CD4-positive, alpha-beta T cell treated with Interleukin-17A for 1 hour (primary cell): ENCODE results near the gene AOX1.
A peak's percentile ranks its signal among the peaks of the same experiment; 100 is the strongest.
"Not testable (repeated sequence)": the region's sequence is repeated elsewhere in the genome, so short reads cannot be mapped to it uniquely, and the experiment has no call there.

ENCODE experiments used
- DNase-seq: peaks from one replicate; pipeline ENCODE4 v3.0.0-alpha.2; 2020

AOX1 gene

DNA sequence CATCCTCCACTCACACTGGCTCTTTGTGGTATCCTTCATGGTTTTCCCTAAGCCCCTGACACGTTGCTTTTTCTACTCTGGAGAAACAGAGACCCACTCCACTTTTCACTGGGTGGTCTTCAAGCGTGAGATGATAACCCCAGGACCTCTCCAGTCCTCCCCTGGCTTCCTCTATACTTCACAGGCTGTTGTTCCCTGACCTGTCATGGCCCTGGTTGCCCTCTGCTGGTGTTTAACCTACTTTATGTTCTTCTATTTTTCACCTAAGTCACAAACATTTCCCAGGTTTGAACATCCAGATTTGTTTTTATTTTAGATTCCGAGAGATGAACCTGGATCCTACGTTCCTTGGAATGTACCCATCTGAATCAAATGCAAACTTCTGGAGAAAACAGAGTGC, 84.5 kb downstream of the AOX1 start:
- DNase-seq, result no peak

DNA sequence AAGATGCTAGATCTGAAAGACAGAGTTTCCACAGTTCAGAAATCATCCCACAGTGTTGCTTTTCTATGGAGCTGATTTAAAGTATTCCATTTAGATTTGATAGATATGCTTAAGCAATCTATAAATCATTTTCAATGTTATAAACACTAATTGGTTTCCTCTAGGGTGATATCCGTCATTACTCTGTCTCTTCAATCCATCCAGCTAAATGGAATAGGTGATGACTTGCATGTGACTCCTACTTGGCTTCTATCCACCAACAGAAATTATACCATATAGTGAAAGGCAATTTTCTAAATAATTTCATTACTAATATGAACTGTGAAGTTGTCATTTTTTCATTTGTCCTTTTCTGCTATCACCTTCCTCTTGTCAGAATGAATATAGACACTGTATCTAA, 84.9 kb downstream of the AOX1 start:
- DNase-seq, result no peak

- no peak for DNase-seq
Measured at GRCh38 chr2:200673191-200673590, 87.4 kb downstream of the AOX1 start.

GRCh38 chr2:200674837-200675236, 89.0 kb downstream of the AOX1 start:
- no peak for DNase-seq

- no peak for DNase-seq
Measured at GRCh38 chr2:200677171-200677570, 91.4 kb downstream of the AOX1 start.

DNA sequence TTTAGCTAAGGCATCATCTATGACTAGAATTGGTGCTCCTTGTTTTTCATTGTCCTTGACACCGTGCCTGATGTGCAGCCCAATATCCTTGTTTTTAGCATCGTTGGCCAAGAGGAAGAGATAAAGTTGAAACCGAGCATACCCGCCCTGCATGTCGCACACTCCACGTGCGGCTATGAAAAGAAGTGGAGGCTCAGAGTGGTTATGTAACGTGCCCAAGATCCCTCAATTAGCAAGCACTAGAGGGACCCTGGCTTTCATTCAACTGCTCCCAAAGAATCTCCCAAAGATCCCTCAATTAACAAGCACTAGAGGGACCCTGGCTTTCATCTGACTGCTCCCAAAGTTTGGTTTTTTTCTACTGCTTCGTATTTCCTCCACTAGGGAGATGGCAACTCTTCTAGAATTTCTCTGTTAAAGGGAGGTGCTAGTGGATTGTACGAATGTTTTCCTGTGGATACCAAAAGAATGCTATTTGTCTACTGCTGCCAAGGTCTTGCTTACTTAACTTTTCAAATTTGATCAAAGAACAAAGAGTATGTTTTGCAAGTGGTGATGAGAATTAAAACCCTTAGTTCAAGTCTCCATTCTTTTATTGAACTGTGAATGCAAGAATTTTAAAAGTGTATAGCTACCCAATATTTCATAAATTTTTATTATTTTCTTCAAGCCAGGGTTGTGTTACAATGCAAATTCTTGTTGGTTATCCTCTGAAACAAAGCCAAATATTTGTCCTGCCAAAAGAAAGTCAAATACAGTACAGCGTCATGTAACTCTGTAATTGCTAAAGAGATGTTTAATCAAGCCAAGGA, 92.1 kb downstream of the AOX1 start:
- DNase-seq, result no peak

DNA sequence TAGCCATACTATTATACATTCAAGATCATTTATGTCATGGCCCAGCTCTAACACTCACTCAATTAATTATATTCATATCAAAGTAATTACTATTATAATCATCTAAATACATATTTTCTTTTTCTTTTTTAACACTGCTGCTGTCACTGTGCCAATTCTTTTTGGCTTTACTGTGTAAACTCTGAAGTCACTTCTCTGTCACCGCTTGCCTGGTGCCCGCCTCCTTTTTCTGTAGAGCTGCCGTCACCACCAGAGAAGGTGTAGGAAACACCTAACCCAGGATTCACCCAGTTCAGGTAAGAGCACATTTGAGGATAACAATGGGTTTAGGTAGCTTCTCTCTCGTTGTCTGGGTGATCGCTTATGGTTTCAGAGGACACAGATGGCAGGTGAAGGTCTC, 93.3 kb downstream of the AOX1 start:
- DNase-seq, result no peak

GRCh38 chr2:200679535-200679934, 93.7 kb downstream of the AOX1 start:
- no peak for DNase-seq

GRCh38 chr2:200681697-200682096, 95.9 kb downstream of the AOX1 start:
- DNase-seq, result no peak

GRCh38 chr2:200682407-200682806, 96.6 kb downstream of the AOX1 start:
- DNase-seq, result not testable (repeated sequence)

DNA sequence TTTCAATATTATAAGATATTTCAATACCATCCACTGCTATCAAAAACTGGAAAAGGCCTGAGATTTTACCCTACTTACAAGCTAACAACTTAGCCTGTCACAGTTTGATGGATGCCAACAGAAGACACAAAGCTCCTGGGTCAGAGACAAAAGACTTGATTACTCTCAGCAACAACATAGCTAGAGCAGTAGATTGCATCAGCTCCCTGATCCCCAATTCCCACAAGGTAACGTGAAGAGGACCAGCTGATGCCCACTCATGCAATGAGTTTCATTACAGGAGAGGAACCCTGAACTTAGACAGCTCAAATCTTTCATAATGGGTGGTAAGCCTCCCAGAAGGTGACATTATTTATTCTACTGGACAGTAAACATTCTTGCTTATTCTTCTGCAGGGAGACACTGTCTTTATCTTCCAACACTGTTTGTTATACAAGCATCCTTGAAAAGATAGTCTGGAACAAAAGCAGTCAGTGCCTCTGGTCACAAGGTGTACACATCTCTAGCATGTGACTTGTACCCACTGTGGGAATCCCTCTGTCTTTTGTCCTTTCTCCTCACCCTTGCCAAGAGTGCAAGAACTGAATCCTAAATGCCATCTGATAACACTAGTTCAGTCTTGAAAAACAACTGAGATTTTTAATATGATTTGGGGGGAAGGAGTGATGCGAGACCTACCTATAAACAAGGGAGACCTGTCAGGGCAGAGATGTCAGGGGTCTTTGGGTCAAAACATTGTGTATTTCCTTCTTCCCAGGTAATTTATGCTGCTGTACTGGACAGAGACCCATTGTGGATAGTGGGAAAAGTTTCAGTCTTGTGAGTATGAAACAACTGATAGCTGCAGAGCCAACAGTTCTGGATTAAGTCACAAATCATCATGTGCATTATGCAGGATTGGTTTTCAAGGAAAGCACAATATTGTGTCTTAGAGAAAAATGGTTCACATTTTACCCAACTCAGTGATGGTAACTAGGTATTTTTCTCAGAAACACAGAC, 102.4 kb downstream of the AOX1 start:
- DNase-seq, result no peak

DNA sequence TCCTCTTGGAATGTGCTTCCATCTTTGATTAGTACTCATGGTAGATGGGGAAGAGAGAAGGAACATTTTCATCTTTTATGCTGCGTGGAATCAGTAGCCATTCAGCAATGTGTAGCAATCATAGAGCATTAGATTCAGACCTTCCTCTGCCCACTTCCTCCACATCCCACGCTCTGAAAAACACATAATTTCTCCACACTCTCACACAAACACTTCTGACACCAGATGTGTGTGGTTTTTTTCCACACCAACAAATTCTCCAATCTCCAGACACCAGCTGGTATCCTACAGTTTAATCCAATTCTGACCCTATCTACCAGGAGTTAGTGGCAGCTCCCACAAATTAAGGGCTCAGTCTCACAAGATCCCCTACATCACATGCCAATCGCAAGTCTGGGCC, 103.3 kb downstream of the AOX1 start:
- DNase-seq, result no peak

DNA sequence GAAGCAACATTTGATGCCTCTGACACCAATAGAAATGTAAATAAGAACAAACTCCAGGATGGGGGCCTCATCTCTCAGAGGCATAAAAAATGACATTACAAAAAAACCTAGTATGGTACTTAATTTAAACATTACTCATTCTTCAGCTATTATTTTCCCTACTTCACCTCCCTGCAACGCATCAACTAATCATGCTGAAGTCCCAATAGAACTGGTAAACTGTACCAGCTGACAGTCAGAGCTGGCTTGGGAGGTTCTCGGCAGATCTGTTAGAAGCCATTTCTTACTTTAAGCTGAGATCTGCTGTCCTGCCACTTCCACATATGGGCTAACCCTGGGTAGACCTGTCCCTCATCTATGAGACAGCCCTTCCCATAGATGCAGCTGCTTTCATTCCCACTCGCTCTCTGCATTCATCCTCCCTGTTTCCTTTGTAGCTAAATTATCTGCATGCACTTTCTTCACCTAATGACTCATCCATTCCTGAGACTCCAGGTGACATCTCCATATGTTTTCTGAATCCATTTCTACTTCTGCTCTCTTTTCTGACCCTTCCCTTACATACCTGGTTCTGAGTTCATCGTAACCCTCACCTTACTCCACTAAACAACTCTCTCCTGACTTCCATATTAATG, 108.1 kb downstream of the AOX1 start:
- DNase-seq, result no peak

GRCh38 chr2:200695191-200695590, 109.4 kb downstream of the AOX1 start:
- DNase-seq, result no peak

DNA sequence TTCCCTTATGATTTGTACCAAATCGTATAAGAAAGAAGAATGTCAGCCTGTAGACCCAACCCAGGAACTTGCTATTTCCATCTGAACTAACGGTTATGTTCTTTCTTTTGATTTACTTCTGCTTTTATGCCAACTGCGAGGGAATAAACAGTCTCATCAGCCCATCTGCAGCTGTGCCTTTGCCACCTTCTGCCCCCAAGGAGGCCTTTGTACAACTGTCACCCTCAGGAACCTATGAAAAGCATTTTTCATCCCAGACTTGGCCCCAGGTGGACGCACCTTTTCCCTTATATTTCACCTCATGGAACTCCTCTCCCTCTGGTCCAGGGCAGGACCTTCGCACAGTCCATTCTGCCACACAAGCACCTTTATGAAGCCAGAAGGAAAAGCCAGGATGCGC, 109.8 kb downstream of the AOX1 start:
- no peak for DNase-seq

GRCh38 chr2:200698217-200698616, 112.4 kb downstream of the AOX1 start:
- DNase-seq, result no peak

- no peak for DNase-seq
Measured at GRCh38 chr2:200699310-200699709, 113.5 kb downstream of the AOX1 start.

DNA sequence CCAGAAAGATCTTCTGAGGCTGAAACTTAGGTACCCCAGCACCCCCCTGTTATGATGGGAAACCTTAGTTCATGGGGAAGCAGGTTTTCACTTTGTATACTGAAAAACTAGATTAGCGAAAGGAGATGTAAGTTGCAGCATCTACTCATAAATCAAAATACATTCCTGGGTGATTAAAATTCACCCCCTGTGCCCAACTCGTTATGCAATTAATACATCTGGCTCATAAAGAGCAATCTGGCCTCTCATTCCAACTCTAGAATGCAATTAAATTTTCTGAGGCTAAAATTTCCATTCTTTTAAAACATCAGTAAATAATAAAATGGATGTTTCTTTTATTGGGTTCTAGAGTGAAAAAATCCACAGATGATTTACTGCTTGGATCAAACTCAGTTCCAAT, 115.0 kb downstream of the AOX1 start:
- no peak for DNase-seq

DNA sequence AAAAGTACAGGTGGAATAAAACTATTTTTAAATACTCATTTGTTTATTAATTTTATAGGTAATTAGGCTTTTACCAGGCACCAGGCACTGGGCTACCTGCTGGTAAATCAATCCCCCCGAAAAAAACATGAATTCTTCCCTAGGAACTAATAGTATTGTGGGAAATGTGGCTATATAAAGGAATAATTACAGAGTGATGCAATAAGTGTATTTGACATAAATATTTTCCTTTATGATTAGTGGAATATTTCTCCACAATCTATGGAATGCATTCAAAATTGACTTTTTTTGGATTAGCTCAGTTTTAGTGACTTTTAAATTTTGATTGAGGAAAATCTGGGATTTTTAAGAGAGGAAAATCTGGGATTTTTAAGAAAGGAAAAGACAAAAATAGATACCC, 116.2 kb downstream of the AOX1 start:
- DNase-seq, result no peak

DNA sequence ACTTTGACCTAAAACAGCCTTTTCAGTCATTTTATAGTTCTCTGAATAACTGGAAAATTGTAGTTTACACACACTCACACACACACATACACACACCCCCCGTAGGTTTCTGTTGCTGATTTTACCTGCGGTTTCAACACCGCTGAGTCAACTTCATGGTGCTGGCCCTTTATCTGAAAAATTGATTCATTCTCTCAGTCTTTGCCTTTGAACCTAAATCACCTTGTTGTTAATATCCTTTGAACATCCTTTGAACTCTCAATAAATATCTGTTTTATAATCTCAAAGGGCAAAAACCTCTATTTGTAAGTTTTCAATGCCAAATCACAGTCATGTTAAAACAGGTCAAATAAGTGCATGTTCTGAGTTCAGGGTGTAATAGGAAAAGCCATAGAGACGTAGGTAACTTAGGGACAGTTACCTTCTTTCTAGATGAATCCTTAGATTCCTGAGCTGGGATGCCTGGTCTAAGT, 116.9 kb downstream of the AOX1 start:
- DNase-seq, result peak; percentile 47

GRCh38 chr2:200703127-200703925, 117.5 kb downstream of the AOX1 start:
- DNase-seq, result peak; percentile 35

DNA sequence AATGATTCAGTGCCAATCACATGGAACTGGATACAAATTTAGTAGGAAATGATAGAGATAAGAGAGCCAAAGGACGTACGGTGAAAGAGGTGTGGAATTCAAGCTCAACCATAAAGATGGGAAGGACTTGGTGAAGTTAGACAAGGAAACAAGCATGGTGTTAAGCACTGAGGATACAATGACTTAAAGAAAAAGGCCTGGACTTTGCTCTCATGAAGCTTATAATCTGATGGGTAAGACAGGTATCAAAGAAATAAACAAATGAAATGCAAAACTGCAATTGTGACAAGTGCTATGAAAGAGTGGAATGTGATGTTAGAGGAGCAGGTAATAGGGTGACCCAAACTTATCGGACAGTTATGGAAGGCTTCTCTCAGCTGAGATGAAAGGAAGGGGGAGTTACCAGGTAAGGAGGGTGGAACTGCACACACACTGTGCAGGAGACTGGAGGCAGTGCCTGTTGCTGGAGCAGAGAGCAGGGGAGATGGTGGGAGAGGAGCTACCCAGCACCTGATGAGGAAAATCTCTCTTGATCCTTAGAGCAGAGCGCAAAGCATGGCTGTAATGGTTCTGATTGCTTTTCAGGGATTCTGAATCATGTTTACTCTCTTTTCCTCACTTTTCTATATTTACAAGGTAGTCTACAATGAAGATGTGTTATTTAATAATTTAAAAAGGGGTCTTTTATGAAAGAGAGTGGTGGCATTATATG, 118.3 kb downstream of the AOX1 start:
- no peak for DNase-seq
